OCI-LY1 (cell line): ENCODE measurements around the gene GRM7.

Source experiments
- CTCF ChIP-seq: fragments of 200-600 bp; sonication (generic), shearing (Covaris generic); IDR thresholded peaks from 2 replicates; pipeline ENCODE4 v1.5.1; 2017; ENCODE audit warnings: mild to moderate bottlenecking, antibody characterized with exemption, low read length, moderate library complexity, mixed read lengths
- EZH2 ChIP-seq: fragments of 200-600 bp; sonication (generic), shearing (Covaris generic); IDR thresholded peaks from 2 replicates; pipeline ENCODE4 v1.8.0; 2017; ENCODE audit warnings: borderline replicate concordance, mixed run types, mild to moderate bottlenecking, antibody characterized with exemption, low read length, moderate library complexity, mixed read lengths

GRCh38 chr3:7764115-7764514 lies 903.2 kb downstream of the GRM7 start:
- no peak for TF ChIP-seq CTCF
- TF ChIP-seq EZH2: no peak
